Measurements from ENCODE around the gene USP21. TPM values are rescaled to one million over a fixed set of nuclear protein-coding genes. Genes with fewer than 3 reads are reported as not detected.
A peak's percentile ranks its signal among the peaks of the same experiment; 100 is the strongest.

The USP21 gene
- total RNA-seq, 1 experiment from 2014 or later: 41.9 TPM

DNA sequence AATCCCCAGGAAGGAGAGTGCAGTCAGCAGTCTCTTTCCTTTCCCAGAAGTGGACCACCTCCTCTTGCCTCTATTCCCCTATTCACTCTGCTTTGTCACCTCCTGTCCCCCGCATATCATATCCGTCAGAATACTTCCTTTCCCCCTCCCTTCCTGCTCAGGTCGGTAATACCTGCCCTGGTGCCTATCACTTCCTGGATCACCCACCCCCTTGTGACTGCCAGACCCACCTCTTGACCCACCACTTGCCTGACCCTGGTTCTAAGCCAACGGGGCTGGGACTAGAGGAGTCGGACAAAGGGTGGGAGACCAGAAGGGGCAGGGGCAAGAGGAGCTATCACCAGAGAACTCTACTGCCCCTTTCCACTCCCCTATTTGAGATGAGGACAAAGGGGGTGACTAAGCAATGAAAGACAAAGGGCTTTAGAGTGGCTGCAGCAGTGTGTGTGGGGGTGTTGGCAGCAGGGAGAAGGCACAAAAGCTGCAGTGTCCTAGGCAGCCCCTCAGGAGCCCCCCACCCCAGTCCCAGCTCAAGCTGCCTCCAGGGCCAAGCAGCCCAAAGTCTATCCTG, 41.2 kb downstream of the USP21 start:
- Histone ChIP-seq H3K9me3 (ENCODE audit: control insufficient read depth, insufficient read depth, low read depth, low read length) (no peaks in the 10 kb centered on the region), H3K27me3 (ENCODE audit: control insufficient read depth, insufficient read depth, low read length) (no peaks in the 10 kb centered on the region), H3K36me3 (ENCODE audit: control insufficient read depth, insufficient read depth, low read length) (no peaks in the 10 kb centered on the region; the same call in 1 of the 2 replicates), H3K4me3 (ENCODE audit: low read depth in 2 of 2, low read length in 2 of 2) (no peak overlapping the region), H3K4me1 (ENCODE audit: control insufficient read depth, insufficient read depth, low read length) (peaks cover 38% of the 10 kb centered on the region), H3K27ac (ENCODE audit: low read length) (peak overlapping the region; percentile 96)
- DNase-seq (ENCODE audit: low read depth, low spot score) (no peak), ATAC-seq (no peak)
- POLR2A ChIA-PET: no interaction called here
- in situ Hi-C loops (cut with HindIII; ENCODE audit: low pct_unique_long_range_greater_than_20kb, low sequenced_read_pairs) (loop anchor here (25.0 kb wide), 1 partner anchor 187 kb away; no protein-coding TSS in a partner anchor), intact Hi-C loops (cut with micrococcal nuclease; ENCODE audit: unreplicated experiment) (no loop called here)
- no TSS peak for BruUV-seq (replicated peaks)
- TF ChIP-seq TCF7L2 (IDR thresholded peaks at IDR 0.05; ENCODE audit: low read depth, low read length) (no peak), POLR2AphosphoS5 (IDR thresholded peaks at IDR 0.05; ENCODE audit: low read depth, low read length) (no peak), SIN3A (IDR thresholded peaks at IDR 0.05; ENCODE audit: borderline replicate concordance, insufficient read depth, low read depth, low read length) (no peak)
- TF ChIP-seq, protein P1, sequence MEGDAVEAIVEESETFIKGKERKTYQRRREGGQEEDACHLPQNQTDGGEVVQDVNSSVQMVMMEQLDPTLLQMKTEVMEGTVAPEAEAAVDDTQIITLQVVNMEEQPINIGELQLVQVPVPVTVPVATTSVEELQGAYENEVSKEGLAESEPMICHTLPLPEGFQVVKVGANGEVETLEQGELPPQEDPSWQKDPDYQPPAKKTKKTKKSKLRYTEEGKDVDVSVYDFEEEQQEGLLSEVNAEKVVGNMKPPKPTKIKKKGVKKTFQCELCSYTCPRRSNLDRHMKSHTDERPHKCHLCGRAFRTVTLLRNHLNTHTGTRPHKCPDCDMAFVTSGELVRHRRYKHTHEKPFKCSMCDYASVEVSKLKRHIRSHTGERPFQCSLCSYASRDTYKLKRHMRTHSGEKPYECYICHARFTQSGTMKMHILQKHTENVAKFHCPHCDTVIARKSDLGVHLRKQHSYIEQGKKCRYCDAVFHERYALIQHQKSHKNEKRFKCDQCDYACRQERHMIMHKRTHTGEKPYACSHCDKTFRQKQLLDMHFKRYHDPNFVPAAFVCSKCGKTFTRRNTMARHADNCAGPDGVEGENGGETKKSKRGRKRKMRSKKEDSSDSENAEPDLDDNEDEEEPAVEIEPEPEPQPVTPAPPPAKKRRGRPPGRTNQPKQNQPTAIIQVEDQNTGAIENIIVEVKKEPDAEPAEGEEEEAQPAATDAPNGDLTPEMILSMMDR (IDR thresholded peaks at IDR 0.05): no peak
- TF ChIP-seq, protein P2, sequence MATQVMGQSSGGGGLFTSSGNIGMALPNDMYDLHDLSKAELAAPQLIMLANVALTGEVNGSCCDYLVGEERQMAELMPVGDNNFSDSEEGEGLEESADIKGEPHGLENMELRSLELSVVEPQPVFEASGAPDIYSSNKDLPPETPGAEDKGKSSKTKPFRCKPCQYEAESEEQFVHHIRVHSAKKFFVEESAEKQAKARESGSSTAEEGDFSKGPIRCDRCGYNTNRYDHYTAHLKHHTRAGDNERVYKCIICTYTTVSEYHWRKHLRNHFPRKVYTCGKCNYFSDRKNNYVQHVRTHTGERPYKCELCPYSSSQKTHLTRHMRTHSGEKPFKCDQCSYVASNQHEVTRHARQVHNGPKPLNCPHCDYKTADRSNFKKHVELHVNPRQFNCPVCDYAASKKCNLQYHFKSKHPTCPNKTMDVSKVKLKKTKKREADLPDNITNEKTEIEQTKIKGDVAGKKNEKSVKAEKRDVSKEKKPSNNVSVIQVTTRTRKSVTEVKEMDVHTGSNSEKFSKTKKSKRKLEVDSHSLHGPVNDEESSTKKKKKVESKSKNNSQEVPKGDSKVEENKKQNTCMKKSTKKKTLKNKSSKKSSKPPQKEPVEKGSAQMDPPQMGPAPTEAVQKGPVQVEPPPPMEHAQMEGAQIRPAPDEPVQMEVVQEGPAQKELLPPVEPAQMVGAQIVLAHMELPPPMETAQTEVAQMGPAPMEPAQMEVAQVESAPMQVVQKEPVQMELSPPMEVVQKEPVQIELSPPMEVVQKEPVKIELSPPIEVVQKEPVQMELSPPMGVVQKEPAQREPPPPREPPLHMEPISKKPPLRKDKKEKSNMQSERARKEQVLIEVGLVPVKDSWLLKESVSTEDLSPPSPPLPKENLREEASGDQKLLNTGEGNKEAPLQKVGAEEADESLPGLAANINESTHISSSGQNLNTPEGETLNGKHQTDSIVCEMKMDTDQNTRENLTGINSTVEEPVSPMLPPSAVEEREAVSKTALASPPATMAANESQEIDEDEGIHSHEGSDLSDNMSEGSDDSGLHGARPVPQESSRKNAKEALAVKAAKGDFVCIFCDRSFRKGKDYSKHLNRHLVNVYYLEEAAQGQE (IDR thresholded peaks at IDR 0.05; ENCODE audit: insufficient read depth in 1 of 2, low read depth in 2 of 2, low read length in 1 of 2): no peak
- CTCF ChIA-PET: no interaction called here

DNA sequence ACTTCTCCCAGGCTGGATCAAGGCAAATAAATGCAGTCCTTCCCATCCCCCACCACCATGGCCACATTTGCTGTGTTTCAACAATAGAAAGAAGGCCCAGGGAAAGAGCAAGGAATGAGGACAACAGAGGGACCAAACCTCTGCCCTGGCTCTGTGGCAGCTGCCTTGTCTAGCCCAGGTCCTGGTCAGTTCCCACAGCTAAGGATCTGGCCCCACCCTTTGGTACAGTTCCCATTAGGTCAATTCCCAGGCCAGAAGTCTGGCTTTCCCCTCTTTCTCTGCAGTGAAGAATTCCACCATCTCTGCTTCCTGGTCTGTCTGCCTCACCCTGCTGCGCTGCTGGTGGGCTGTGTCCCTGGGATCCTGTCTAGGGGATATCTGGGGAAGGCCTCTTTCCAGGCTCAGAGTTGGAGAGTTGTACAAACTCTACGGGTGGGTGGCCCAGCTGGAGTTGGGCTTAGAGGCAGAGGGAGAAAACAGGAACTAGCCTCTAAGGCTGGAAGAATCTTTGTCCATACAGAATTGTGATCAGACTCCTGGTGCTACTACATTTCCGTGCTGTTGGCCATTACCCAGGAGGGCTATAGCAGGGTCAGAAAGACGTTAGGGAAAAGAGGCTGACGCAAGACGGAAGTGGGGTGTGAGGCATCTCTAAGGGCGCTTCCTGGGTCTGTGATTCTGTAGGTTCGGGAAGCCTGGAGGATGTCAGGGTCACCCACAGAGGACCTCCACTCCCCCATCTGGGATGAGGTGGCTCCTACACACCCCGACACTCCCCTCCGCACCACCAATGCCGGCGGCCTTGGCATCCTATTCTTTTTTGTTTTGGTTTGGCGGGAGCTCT, 41.9 kb downstream of the USP21 start:
- intact Hi-C loops (cut with micrococcal nuclease; ENCODE audit: unreplicated experiment) (no loop called here), in situ Hi-C loops (cut with HindIII; ENCODE audit: low pct_unique_long_range_greater_than_20kb, low sequenced_read_pairs) (loop anchor here (25.0 kb wide), 1 partner anchor 186 kb away; no protein-coding TSS in a partner anchor)
- no peak for TF ChIP-seq POLR2AphosphoS5 (IDR thresholded peaks at IDR 0.05; ENCODE audit: low read depth, low read length)
- TF ChIP-seq TCF7L2 (IDR thresholded peaks at IDR 0.05; ENCODE audit: low read depth, low read length): no peak
- TF ChIP-seq SIN3A (IDR thresholded peaks at IDR 0.05; ENCODE audit: borderline replicate concordance, insufficient read depth, low read depth, low read length): no peak
- TF ChIP-seq, protein P1 (IDR thresholded peaks at IDR 0.05): no peak
- TF ChIP-seq, protein P2 (IDR thresholded peaks at IDR 0.05; ENCODE audit: insufficient read depth in 1 of 2, low read depth in 2 of 2, low read length in 1 of 2): no peak
- ChIA-PET POLR2A (interaction anchor here (0.6 to 2.0 kb wide), 4 partner anchors 18 to 143 kb away, joined by 3 to 11 read pairs (median 3); partner anchors contain the start of gene TOMM40L), CTCF (interaction anchor here (0.5 to 0.7 kb wide), 3 partner anchors 28 to 181 kb away, joined by 3 read pairs; no protein-coding TSS in a partner anchor)
- Histone ChIP-seq H3K9me3 (ENCODE audit: control insufficient read depth, insufficient read depth, low read depth, low read length) (no peaks in the 10 kb centered on the region), H3K4me1 (ENCODE audit: control insufficient read depth, insufficient read depth, low read length) (peaks cover 38% of the 10 kb centered on the region), H3K36me3 (ENCODE audit: control insufficient read depth, insufficient read depth, low read length) (peaks cover 2% of the 10 kb centered on the region), H3K4me3 (ENCODE audit: low read depth in 2 of 2, low read length in 2 of 2) (peak overlapping the region; percentile 72 to 98), H3K27ac (ENCODE audit: low read length) (peak overlapping the region; percentile 96), H3K27me3 (ENCODE audit: control insufficient read depth, insufficient read depth, low read length) (no peaks in the 10 kb centered on the region)
- no TSS peak for BruUV-seq (replicated peaks)
- DNase-seq (ENCODE audit: low read depth, low spot score) (no peak), ATAC-seq (no peak; the same call in 1 of the 2 replicates)

Data from Panc1 (cell line).